ENCODE data around the gene TMEM204.

DNA sequence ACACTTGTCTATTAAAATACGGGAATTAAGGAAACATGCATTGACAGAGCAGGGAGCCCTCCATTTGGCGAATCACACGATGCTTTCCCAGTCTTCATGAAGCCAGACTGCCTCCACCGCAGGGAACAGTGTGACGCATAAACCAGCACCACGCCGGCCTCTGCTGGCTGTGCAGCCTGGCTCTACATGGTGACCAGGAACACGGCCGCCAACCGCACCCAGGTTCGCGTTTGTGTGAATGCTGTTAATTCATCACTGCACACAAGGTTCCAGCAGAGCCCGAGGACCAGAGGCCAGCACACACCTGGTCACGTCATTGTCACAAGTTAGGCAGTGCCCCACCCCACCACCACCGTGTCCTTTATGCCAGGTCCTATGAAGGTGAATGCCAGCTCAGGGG, 26.7 kb downstream of the TMEM204 start:
- no peak for TF ChIP-seq POLR2A (IDR thresholded peaks at IDR 0.05)
- TF ChIP-seq, protein P1, sequence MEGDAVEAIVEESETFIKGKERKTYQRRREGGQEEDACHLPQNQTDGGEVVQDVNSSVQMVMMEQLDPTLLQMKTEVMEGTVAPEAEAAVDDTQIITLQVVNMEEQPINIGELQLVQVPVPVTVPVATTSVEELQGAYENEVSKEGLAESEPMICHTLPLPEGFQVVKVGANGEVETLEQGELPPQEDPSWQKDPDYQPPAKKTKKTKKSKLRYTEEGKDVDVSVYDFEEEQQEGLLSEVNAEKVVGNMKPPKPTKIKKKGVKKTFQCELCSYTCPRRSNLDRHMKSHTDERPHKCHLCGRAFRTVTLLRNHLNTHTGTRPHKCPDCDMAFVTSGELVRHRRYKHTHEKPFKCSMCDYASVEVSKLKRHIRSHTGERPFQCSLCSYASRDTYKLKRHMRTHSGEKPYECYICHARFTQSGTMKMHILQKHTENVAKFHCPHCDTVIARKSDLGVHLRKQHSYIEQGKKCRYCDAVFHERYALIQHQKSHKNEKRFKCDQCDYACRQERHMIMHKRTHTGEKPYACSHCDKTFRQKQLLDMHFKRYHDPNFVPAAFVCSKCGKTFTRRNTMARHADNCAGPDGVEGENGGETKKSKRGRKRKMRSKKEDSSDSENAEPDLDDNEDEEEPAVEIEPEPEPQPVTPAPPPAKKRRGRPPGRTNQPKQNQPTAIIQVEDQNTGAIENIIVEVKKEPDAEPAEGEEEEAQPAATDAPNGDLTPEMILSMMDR (IDR thresholded peaks at IDR 0.05): no peak
